Uterus (tissue), 2 donors: ENCODE results near the gene SLAMF9.

Source experiments
- CTCF ChIP-seq, 4 experiments: fragments of 200-600 bp in 2 of 4; fragments of 450-650 bp in 2 of 4; sonication (generic) in 2 of 4; IDR thresholded peaks; one replicate each; pipeline ENCODE4 v1.5.1; 2016 to 2019; ENCODE audit warnings: antibody characterized with exemption in 4 of 4, mild to moderate bottlenecking in 2 of 4, moderate library complexity in 1 of 4
- POLR2A ChIP-seq, 2 donors: fragments of 450-650 bp; IDR thresholded peaks; one replicate each; pipeline ENCODE4 v1.6.1; 2016; ENCODE audit warnings: antibody characterized with exemption in 2 of 2, mild to moderate bottlenecking in 1 of 2, moderate library complexity in 1 of 2

GRCh38 chr1:159939678-159940002, 14.4 kb downstream of the SLAMF9 start:
- no peak for TF ChIP-seq CTCF (IDR thresholded peaks at IDR 0.05)
- no peak for TF ChIP-seq POLR2A (IDR thresholded peaks at IDR 0.05)
